Skeletal muscle tissue (tissue), 4 donors: Measurements from ENCODE around the gene IGF2BP3. TPM values are rescaled to one million over a fixed set of nuclear protein-coding genes. Genes with fewer than 3 reads are reported as not detected.
"Not testable (repeated sequence)": the region's sequence is repeated elsewhere in the genome, so short reads cannot be mapped to it uniquely, and the experiment has no call there.

Source experiments
- H3K27ac ChIP-seq: one replicate; pipeline ENCODE4 v1.7.0; 2013; ENCODE audit warnings: mild to moderate bottlenecking, low read depth, low read length, inconsistent platforms
- H3K27me3 ChIP-seq, 3 donors: one replicate each; pipeline ENCODE4 v1.7.0; 2013; ENCODE audit warnings: low read length in 3 of 3; ENCODE audit not compliant: control insufficient read depth in 3 of 3, insufficient read depth in 3 of 3
- H3K36me3 ChIP-seq, 3 donors: one replicate each; pipeline ENCODE4 v1.7.0; 2013; ENCODE audit warnings: low read length in 3 of 3; ENCODE audit not compliant: control insufficient read depth in 3 of 3, insufficient read depth in 3 of 3
- H3K4me1 ChIP-seq, 3 donors: one replicate each; pipeline ENCODE4 v1.7.0; 2013; ENCODE audit warnings: low read length in 3 of 3, mild to moderate bottlenecking in 3 of 3; ENCODE audit not compliant: control insufficient read depth in 3 of 3, insufficient read depth in 3 of 3
- H3K4me3 ChIP-seq, 3 donors: one replicate each; pipeline ENCODE4 v1.7.0; 2013; ENCODE audit warnings: low read length in 3 of 3
- H3K9ac ChIP-seq, 3 donors: one replicate each; pipeline ENCODE4 v1.7.0; 2013; ENCODE audit warnings: low read length in 3 of 3, mild to moderate bottlenecking in 3 of 3, moderate library complexity in 2 of 3, low read depth in 1 of 3
- H3K9me3 ChIP-seq, 3 donors: one replicate each; pipeline ENCODE4 v1.7.0; 2013; ENCODE audit warnings: low read length in 3 of 3; ENCODE audit not compliant: control insufficient read depth in 3 of 3
- total RNA-seq: library from RNA; depleted of rRNA; stranded (reverse); fragments of >200 nt; gene quantifications from one replicate; pipeline ENCODE4 v1.2.3, GENCODE V29; 2014
- donor health status: Osteomylitis.

Gene IGF2BP3
- total RNA-seq, 1 donor from 2014 or later = 59.0 TPM

GRCh38 chr7:23331132-23331531 is 139.2 kb downstream of the IGF2BP3 start:
- no peak overlapping the region for H3K9ac ChIP-seq
- no peak overlapping the region for H3K27ac ChIP-seq
- H3K4me3 ChIP-seq = no peak overlapping the region
- H3K9me3 ChIP-seq = no peaks in the 10 kb centered on the region
- H3K4me1 ChIP-seq = peaks cover 4 to 11% (median 9%) of the 10 kb centered on the region in 3 donors
- no peaks in the 10 kb centered on the region for H3K27me3 ChIP-seq
- no peaks in the 10 kb centered on the region for H3K36me3 ChIP-seq

GRCh38 chr7:23315366-23315765 is 154.9 kb downstream of the IGF2BP3 start:
- Histone ChIP-seq H3K9ac (no peak overlapping the region), H3K27me3 (no peaks in the 10 kb centered on the region), H3K9me3 (no peaks in the 10 kb centered on the region), H3K36me3 (no peaks in the 10 kb centered on the region), H3K27ac (no peak overlapping the region), H3K4me1 (peaks cover 0 to 12% (median 9%) of the 10 kb centered on the region in 3 donors), H3K4me3 (no peak overlapping the region)

GRCh38 chr7:23312141-23312540 is 158.2 kb downstream of the IGF2BP3 start:
- not testable (repeated sequence) for H3K9ac ChIP-seq

GRCh38 chr7:23308754-23309153 is 161.5 kb downstream of the IGF2BP3 start:
- no peak overlapping the region for H3K9ac ChIP-seq
- peaks cover 6 to 20% (median 12%) of the 10 kb centered on the region in 3 donors for H3K36me3 ChIP-seq
- H3K4me3 ChIP-seq = no peak overlapping the region
- no peaks in the 10 kb centered on the region for H3K27me3 ChIP-seq
- no peaks in the 10 kb centered on the region for H3K9me3 ChIP-seq
- no peak overlapping the region for H3K27ac ChIP-seq
- no peaks in the 10 kb centered on the region for H3K4me1 ChIP-seq

More at GRCh38 chr7:23312141-23312540, 158.2 kb downstream of the IGF2BP3 start:
- Histone ChIP-seq H3K4me1 (peaks cover 0 to 12% (median 9%) of the 10 kb centered on the region in 3 donors), H3K36me3 (peaks cover 6 to 18% (median 12%) of the 10 kb centered on the region in 3 donors)
- not testable (repeated sequence) for H3K27me3 ChIP-seq, H3K27ac ChIP-seq, H3K9me3 ChIP-seq, H3K4me3 ChIP-seq

- Histone ChIP-seq H3K27me3 (no peaks in the 10 kb centered on the region), H3K9me3 (no peaks in the 10 kb centered on the region), H3K36me3 (peaks cover 13 to 29% (median 15%) of the 10 kb centered on the region in 3 donors), H3K4me1 (peaks cover 1 to 7% (median 3%) of the 10 kb centered on the region in 3 donors), H3K4me3 (no peak overlapping the region), H3K27ac (no peak overlapping the region), H3K9ac (no peak overlapping the region)
Measured at GRCh38 chr7:23306936-23307521, 163.3 kb downstream of the IGF2BP3 start.

- Histone ChIP-seq H3K4me3 (peak overlapping the region; percentile 85 to 95 (median 94)), H3K27ac (peak overlapping the region; percentile 73), H3K36me3 (peaks cover 3 to 12% (median 11%) of the 10 kb centered on the region in 3 donors), H3K4me1 (peaks cover 14 to 27% (median 21%) of the 10 kb centered on the region in 3 donors), H3K9me3 (no peaks in the 10 kb centered on the region), H3K9ac (peak overlapping the region; percentile 93 to 97 (median 95)), H3K27me3 (no peaks in the 10 kb centered on the region)
Measured at GRCh38 chr7:23299770-23300300, 170.5 kb downstream of the IGF2BP3 start.

- H3K9me3 ChIP-seq = no peaks in the 10 kb centered on the region
- peak within 1 kb of the TSS; percentile 73 for H3K27ac ChIP-seq
- peaks cover 3 to 11% (median 11%) of the 10 kb centered on the region in 3 donors for H3K36me3 ChIP-seq
- H3K27me3 ChIP-seq = no peaks in the 10 kb centered on the region
- peaks cover 14 to 27% (median 21%) of the 10 kb centered on the region in 3 donors for H3K4me1 ChIP-seq
- peak within 1 kb of the TSS; percentile 93 to 97 (median 95) for H3K9ac ChIP-seq
- peak within 1 kb of the TSS; percentile 85 to 95 (median 94) for H3K4me3 ChIP-seq
Measured at GRCh38 chr7:23298885-23299769, 171.2 kb downstream of the IGF2BP3 start, which contains the start of gene MALSU1. Gene MALSU1, plus strand, starts transcription at chr7:23299339. Its CDS starts 14 bp downstream, at chr7:23299353.

- H3K9me3 ChIP-seq = no peaks in the 10 kb centered on the region
- H3K4me3 ChIP-seq = peak overlapping the region; percentile 85 to 95 (median 94)
- H3K27ac ChIP-seq = peak overlapping the region; percentile 73
- H3K4me1 ChIP-seq = peaks cover 14 to 27% (median 21%) of the 10 kb centered on the region in 3 donors
- peaks cover 3 to 10% (median 10%) of the 10 kb centered on the region in 3 donors for H3K36me3 ChIP-seq
- no peaks in the 10 kb centered on the region for H3K27me3 ChIP-seq
- H3K9ac ChIP-seq = peak overlapping the region; percentile 23 to 97 (median 93)
Measured at GRCh38 chr7:23298141-23298881, 172.0 kb downstream of the IGF2BP3 start.

GRCh38 chr7:23295401-23295697 is 174.9 kb downstream of the IGF2BP3 start:
- Histone ChIP-seq H3K36me3 (no peaks in the 10 kb centered on the region), H3K9me3 (no peaks in the 10 kb centered on the region), H3K4me3 (no peak overlapping the region), H3K27me3 (no peaks in the 10 kb centered on the region), H3K9ac (no peak overlapping the region), H3K4me1 (peaks cover 4 to 10% (median 9%) of the 10 kb centered on the region in 3 donors), H3K27ac (no peak overlapping the region)
